Activated CD4-positive, alpha-beta T cell treated with anti-CD3 and anti-CD28 coated beads, Interleukin-10, Interleukin-2, amounts not matched to agents 100 ng/mL and 50 ng/mL, durations not matched to agents 16 hours and 8 hours (primary cell): Measurements from ENCODE around the gene DNAJC6.
"Not testable (repeated sequence)": the region's sequence is repeated elsewhere in the genome, so short reads cannot be mapped to it uniquely, and the experiment has no call there.

ENCODE experiments used
- DNase-seq: peaks from one replicate; pipeline ENCODE4 v3.0.0-alpha.2; 2020

The DNAJC6 gene

DNA sequence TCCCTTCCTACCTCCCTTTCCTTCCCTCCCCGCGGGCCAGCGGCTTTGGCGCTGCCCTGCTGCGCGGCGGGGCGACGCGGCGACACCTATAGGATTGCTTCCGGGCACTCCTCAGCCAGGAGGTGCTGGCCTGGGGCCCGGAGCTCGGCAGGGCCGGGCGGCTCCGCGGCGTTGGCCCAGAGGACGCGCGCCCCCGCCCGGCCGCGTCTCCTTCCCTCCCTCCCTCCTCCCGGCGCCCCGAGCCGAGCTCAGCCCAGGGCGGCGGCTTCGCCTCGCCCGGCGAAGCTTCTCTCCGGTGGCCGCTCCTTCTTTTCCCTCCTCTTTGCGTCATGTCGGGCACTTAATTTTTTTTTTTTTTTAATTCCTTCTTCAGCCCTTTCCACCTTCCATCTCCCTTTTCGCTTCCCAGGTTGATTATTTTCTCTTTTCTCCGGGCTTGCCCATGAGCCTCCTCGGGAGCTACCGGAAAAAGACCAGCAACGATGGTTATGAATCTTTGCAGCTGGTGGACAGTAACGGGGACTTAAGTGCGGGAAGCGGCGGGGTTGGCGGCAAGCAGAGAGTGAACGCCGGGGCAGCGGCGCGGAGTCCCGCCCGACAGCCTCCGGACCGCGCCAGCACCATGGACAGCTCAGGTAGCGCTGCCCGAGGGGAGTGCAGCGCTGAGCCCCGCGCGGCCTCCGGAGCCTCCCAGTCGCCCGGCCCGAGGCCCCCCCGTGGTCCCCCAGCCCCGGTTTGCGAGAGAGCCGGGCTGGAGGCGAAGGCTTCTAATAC lies at the start of gene DNAJC6:
TSS of gene DNAJC6 (plus strand) at position 240 of the 774 bp plus-strand sequence. CDS start at position 443, 203 bp downstream.
- peak; percentile 61 for DNase-seq

- DNase-seq = peak; percentile 50
These were observed 49.5 kb upstream of the DNAJC6 start for GRCh38 chr1:65259816-65260215.

DNA sequence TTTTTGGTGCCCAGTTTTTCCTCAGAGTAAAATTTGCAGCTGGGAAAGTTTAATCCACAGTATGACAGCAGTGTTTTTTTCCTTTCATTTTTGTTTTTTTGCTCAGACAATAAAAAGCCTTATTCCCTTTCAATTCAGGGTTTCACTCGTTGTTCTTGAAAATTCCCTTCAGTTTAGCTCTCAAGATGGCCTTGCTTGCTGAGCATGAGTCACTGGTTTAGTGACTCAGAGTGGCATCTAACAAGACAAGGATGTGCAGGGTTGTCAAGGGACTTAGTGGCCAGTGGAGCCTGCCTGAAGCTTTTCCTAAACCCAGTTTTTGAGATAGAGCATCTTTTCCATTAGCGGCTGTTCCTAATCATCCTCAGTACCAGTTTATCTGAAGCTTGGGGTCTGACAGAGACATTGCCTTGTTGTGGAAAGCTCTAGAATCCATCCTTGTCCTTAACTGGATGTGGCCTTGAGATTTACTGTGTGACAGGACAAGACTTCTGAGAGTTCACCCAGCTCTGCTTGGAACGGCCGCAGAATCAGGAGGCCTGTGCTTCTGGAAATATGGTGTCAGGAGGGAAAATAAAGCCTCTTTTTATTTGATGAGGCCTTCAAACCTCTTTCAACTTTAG lies 48.4 kb upstream of the DNAJC6 start:
- DNase-seq = peak; percentile 68

DNA sequence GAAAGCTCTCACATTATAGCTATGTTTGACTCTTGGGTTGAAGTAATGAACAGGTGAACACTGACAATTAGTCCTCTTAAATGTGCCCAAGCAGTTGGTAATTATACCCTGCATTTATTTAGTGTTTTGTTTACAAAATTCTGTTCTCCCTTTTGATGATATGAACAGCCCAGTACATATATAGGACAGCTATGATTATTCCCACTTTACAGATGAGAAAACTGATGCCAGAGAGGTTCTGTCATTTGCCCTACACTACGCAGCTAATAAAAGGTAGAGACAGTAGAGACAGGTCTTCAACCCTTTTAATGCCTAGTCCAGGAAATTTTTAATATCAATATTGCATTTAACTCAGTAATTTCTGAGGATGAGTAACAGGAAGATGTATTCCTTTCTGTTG lies 46.1 kb upstream of the DNAJC6 start:
- no peak for DNase-seq

GRCh38 chr1:65264197-65264929 lies 45.0 kb upstream of the DNAJC6 start:
- DNase-seq = peak; percentile 20

DNA sequence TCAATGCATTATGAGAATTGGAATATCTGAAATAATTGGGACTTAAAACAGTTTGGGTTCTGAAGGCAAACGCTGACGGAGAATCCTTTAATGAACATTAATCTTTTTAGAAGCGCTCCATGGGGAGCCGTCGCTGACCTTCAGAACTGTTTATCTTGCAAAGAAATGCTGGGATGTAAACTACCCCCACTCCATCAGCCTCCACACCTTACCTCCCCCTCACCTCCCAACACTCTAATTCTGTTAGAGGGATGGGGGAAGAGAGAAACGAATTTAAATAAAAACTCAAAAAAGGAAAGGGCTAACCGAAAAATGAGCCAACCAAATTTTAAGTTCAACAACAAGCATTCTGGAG lies 44.1 kb upstream of the DNAJC6 start:
- no peak for DNase-seq

GRCh38 chr1:65265651-65266351 lies 43.5 kb upstream of the DNAJC6 start:
- peak; percentile 40 for DNase-seq

- DNase-seq = no peak
These were observed 42.9 kb upstream of the DNAJC6 start for GRCh38 chr1:65266476-65266875.

- DNase-seq = no peak
These were observed 42.1 kb upstream of the DNAJC6 start for GRCh38 chr1:65267271-65267670.

GRCh38 chr1:65267683-65268082 lies 41.7 kb upstream of the DNAJC6 start:
- DNase-seq = no peak

- no peak for DNase-seq
These were observed 39.7 kb upstream of the DNAJC6 start for GRCh38 chr1:65269612-65270011.

- no peak for DNase-seq
These were observed 33.0 kb upstream of the DNAJC6 start for GRCh38 chr1:65276197-65276939.

DNA sequence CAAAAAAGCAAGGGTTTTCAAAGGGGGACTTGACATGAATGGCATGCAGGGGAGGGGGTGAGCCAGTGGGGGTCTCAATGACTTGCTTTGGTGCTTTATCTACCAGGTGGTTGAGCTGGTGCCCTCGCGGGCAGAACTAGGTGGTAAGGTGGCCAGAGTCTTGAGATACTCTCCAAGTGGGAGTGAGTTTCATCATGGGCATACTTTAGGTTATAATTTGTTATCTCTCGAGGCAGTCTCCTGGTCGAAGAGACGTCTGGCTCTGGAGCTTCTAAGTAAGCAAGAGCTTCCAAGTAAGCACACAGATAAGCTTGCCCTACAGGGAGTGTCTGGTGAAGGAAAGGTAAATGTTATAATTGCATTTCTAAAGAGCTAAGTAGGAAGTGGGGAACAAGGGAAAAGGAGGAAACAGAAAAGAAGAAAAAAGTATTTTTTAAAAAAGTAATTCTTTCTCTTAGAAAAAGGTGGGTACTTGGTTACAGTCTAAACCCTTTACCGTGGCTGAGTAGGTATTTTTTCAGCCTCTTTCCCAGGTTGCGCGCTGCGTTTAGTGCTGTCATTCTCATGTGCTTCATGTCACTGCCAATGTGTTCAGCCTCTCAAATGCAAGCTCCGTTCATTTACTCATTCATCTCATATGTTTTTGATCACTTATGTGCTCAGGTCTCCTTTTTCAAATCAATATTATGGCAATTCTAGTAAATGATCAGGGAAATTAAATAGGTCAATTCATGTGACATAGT lies 31.6 kb upstream of the DNAJC6 start:
- no peak for DNase-seq

DNA sequence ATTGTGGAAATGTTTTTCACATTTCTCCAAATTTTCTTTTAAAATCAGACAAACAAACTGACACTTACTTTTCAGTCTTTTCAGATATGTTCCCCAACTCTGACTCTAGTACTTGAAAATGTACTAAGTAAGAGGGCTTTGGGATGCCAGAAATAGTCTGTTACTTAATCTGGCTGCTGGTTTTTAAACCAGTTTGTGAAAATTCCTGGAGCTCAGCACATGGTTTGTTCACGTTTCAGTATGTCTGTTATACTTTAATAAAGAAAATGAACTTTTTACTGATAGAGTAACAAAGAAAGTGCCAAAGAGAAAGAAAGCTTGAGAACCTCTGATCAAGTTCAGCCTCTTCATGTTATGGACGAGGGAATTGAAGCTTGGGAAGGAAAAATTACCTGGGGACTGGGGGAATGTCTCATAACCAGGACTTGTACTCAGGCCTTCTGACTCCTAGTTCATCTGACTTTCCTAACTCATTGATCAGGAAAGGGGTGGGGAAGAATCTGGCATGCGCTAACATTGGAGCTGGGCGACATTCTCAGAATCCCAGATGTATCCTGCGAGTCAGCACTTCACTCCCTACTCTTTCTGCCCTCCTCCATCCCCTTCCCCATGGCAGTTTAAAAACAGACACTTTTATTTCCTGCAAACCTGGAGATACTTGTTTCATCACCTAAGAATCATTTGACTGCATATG lies 30.8 kb upstream of the DNAJC6 start:
- no peak for DNase-seq

- no peak for DNase-seq
These were observed 30.1 kb upstream of the DNAJC6 start for GRCh38 chr1:65279070-65279779.

DNA sequence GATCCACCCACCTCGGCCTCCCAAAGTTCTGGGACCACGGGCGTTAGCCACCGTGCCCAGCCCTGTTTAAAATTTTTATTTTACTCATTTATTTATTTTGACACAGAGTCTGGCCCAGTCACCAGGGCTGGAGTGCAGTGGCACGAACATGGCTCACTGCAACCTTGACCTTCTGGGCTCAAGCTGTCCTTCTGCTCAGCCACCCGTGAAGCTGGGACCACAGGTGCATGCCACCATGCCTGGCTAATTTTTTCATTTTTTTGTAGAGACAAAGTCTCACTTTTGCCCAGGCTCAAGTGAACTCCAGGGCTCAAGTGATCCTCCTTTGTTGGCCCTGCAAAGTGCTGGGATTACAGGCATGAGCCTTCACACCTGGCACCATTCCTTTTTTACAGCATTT lies 27.5 kb upstream of the DNAJC6 start:
- DNase-seq = no peak

- no peak for DNase-seq
These were observed 25.1 kb upstream of the DNAJC6 start for GRCh38 chr1:65284229-65284628.

DNA sequence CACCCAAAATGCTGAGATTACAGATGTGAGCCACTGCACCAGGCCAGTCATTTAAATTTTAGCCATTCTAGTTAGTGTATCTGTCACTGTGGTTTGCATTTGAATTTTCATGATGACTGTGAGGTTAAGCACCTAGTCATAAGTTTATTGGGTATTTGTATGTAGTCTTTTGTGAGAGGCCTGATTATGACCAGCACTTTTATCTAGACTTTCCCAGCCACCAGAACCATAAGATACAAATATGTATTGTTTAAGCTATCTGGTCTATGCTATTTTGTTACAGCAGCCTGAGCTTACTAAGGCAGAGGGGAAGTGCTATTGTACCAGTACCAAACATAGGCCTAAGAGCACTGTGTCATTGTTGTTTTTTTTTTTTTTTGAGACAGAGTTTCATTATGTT lies 19.9 kb upstream of the DNAJC6 start:
- DNase-seq = peak; percentile 67

- DNase-seq = not testable (repeated sequence)
These were observed 17.5 kb upstream of the DNAJC6 start for GRCh38 chr1:65291818-65292217.

GRCh38 chr1:65292861-65293593 lies 16.3 kb upstream of the DNAJC6 start:
- DNase-seq = no peak
